GM23338 (cell line): ENCODE results near the gene TGFBI. TPM values are rescaled to one million over a fixed set of nuclear protein-coding genes. Genes with fewer than 3 reads are reported as not detected.

Source experiments
- ATAC-seq: fragments of 200-7000 bp; cut with Tn5 transposase; 3 replicates; pipeline ENCODE4 v1.9.1; 2020
- DNase-seq: peaks from one replicate; pipeline ENCODE4 v3.0.0-alpha.2; 2015; ENCODE audit warnings: low spot score
- H2AFZ ChIP-seq: fragments of 200-600 bp; sonication (generic); 2 replicates; pipeline ENCODE4 v1.8.0; 2016; ENCODE audit warnings: antibody characterized with exemption, mild to moderate bottlenecking, moderate library complexity
- H3F3A ChIP-seq: fragments of 200-600 bp; sonication (generic); replicated peaks from 2 replicates; pipeline ENCODE4 v1.8.0; 2017; ENCODE audit warnings: antibody characterized with exemption, mixed run types, low read depth
- H3K27ac ChIP-seq: fragments of 200-600 bp; sonication (generic); 2 replicates; pipeline ENCODE4 v1.6.1; 2016; ENCODE audit warnings: low read depth
- H3K27me3 ChIP-seq: fragments of 200-600 bp; sonication (generic); 2 replicates; pipeline ENCODE4 v1.8.0; 2016; ENCODE audit warnings: mild to moderate bottlenecking, mixed run types, moderate library complexity; ENCODE audit not compliant: insufficient read depth
- H3K36me3 ChIP-seq: fragments of 200-600 bp; sonication (generic); 2 replicates; pipeline ENCODE4 v1.8.0; 2016; ENCODE audit warnings: mild to moderate bottlenecking; ENCODE audit not compliant: insufficient read depth
- H3K4me1 ChIP-seq: fragments of 200-600 bp; sonication (generic); 2 replicates; pipeline ENCODE4 v1.8.0; 2016; ENCODE audit warnings: mild to moderate bottlenecking, moderate library complexity; ENCODE audit not compliant: insufficient read depth
- H3K4me2 ChIP-seq: fragments of 200-600 bp; sonication (generic); 2 replicates; pipeline ENCODE4 v1.7.1; 2017; ENCODE audit warnings: mixed run types
- H3K4me3 ChIP-seq: fragments of 200-600 bp; sonication (generic); 2 replicates; pipeline ENCODE4 v1.6.1; 2016; ENCODE audit warnings: mixed run types
- H3K79me2 ChIP-seq: fragments of 200-600 bp; sonication (generic); replicated peaks from 2 replicates; pipeline ENCODE4 v1.8.0; 2017; ENCODE audit warnings: mild to moderate bottlenecking; ENCODE audit not compliant: insufficient read depth
- H3K9me2 ChIP-seq: fragments of 200-600 bp; sonication (generic); 2 replicates; pipeline ENCODE4 v1.8.0; 2017; ENCODE audit not compliant: insufficient read depth
- H4K20me1 ChIP-seq: fragments of 200-600 bp; sonication (generic); replicated peaks from 2 replicates; pipeline ENCODE4 v1.8.0; 2017; ENCODE audit warnings: mild to moderate bottlenecking; ENCODE audit not compliant: insufficient read depth
- H3K27ac Mint-ChIP-seq: 2 replicates; pipeline ENCODE4 v1.8.0; 2020; ENCODE audit warnings: inconsistent platforms, mild to moderate bottlenecking, moderate library complexity, mixed read lengths
- H3K27me3 Mint-ChIP-seq: 3 replicates; pipeline ENCODE4 v1.8.0; 2022; ENCODE audit warnings: low read depth, mild to moderate bottlenecking, moderate library complexity, mixed read lengths, inconsistent platforms; ENCODE audit not compliant: insufficient read depth, poor library complexity
- H3K36me3 Mint-ChIP-seq: 3 replicates; pipeline ENCODE4 v1.8.0; 2021; ENCODE audit warnings: low read depth, mild to moderate bottlenecking, inconsistent platforms, moderate library complexity, mixed read lengths
- H3K4me1 Mint-ChIP-seq: 3 replicates; pipeline ENCODE4 v1.8.0; 2020; ENCODE audit warnings: mild to moderate bottlenecking, inconsistent platforms, mixed read lengths
- H3K4me3 Mint-ChIP-seq: 3 replicates; pipeline ENCODE4 v1.8.0; 2021; ENCODE audit warnings: moderate library complexity, mild to moderate bottlenecking, inconsistent platforms, mixed read lengths
- H3K9me3 Mint-ChIP-seq: 3 replicates; pipeline ENCODE4 v1.8.0; 2020; ENCODE audit warnings: moderate library complexity, mild to moderate bottlenecking, inconsistent platforms, mixed read lengths
- CREB1 ChIP-seq: fragments of 250-450 bp; sonication (Bioruptor Pico); IDR thresholded peaks from 2 replicates; pipeline ENCODE4 v1.5.0; 2020; ENCODE audit warnings: low read depth, mild to moderate bottlenecking, moderate library complexity
- EZH2 ChIP-seq: fragments of 200-600 bp; sonication (generic); IDR thresholded peaks from one replicate; pipeline ENCODE4 v1.8.0; 2017; ENCODE audit warnings: antibody characterized with exemption, mild to moderate bottlenecking, low read depth; ENCODE audit not compliant: unreplicated experiment
- EZH2phosphoT487 ChIP-seq: fragments of 200-600 bp; sonication (generic); IDR thresholded peaks from one replicate; pipeline ENCODE4 v1.8.1; 2018; ENCODE audit warnings: antibody characterized with exemption; ENCODE audit not compliant: unreplicated experiment
- NANOG ChIP-seq: IDR thresholded peaks from 2 replicates; pipeline ENCODE4 v1.6.1; 2016; ENCODE audit warnings: antibody characterized with exemption, borderline replicate concordance
- POLR2AphosphoS5 ChIP-seq: IDR thresholded peaks from 2 replicates; pipeline ENCODE4 v1.6.1; 2016; ENCODE audit warnings: antibody characterized with exemption, low read depth
- REST ChIP-seq: IDR thresholded peaks from one replicate; pipeline ENCODE4 v1.6.1; 2018; ENCODE audit warnings: antibody characterized with exemption; ENCODE audit not compliant: unreplicated experiment
- STAT1 ChIP-seq: IDR thresholded peaks from one replicate; pipeline ENCODE4 v1.6.1; 2016; ENCODE audit warnings: antibody characterized with exemption; ENCODE audit not compliant: unreplicated experiment
- ZNF331 ChIP-seq: fragments of 250-450 bp; sonication (Bioruptor Pico); IDR thresholded peaks from 2 replicates; pipeline ENCODE4 v1.5.0; 2020; ENCODE audit warnings: low read depth, mild to moderate bottlenecking, moderate library complexity
- polyA plus RNA-seq: library from polyadenylated mRNA; unstranded; fragments of >200 nt; fragmentation: Nextera tagmentation; extraction: Ambion mirVana; gene quantifications from 2 replicates; pipeline ENCODE4 v1.2.1, GENCODE V29; 2016
- total RNA-seq: library from RNA; depleted of rRNA; stranded (reverse); fragments of >200 nt; shearing (Covaris generic); gene quantifications from 2 replicates; pipeline ENCODE4 v1.2.3, GENCODE V29; 2014

Gene TGFBI
- total and polyA plus RNA-seq, 2 experiments from 2014 or later, result 8.9 to 9.4 TPM

DNA sequence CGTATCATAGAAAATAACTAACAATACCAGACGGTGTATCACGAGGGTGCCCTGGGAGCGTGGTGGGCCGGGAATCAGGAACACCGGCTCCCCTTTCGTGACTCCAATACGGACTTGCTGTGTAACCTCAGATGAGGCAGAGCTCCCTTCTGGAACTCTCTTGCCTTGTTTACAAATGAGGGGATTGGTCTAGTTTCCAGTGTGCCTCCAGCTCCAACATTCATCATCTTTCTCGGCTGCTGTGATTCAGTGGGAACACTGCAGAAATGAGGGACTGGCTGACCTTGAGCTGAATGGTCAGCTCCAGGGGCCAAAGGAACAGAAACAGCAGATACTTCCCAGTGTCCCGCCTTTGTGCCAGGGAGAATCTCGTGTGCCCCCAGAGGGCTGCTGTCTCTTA is 22.6 kb upstream of the TGFBI start:
- Mint-ChIP-seq H3K27me3 (peaks cover 6% of the 10 kb centered on the region), H3K36me3 (no peaks in the 10 kb centered on the region), H3K9me3 (no peaks in the 10 kb centered on the region), H3K4me3 (no peak overlapping the region), H3K4me1 (no peaks in the 10 kb centered on the region), H3K27ac (no peak overlapping the region)
- H3F3A ChIP-seq, result no peaks in the 10 kb centered on the region
- no peak overlapping the region for H3K27ac ChIP-seq
- no peaks in the 10 kb centered on the region for H4K20me1 ChIP-seq
- no peaks in the 10 kb centered on the region for H3K27me3 ChIP-seq
- no peaks in the 10 kb centered on the region for H3K79me2 ChIP-seq
- no peaks in the 10 kb centered on the region for H3K36me3 ChIP-seq
- H2AFZ ChIP-seq, result no peak overlapping the region
- no peaks in the 10 kb centered on the region for H3K4me1 ChIP-seq
- H3K4me3 ChIP-seq, result no peak overlapping the region
- TF ChIP-seq CREB1 (CRISPR knock-in tag) (no peak), STAT1 (no peak), EZH2 (no peak), EZH2phosphoT487 (no peak), ZNF331 (CRISPR knock-in tag) (no peak), NANOG (no peak), POLR2AphosphoS5 (no peak)
- ATAC-seq, result no peak
- DNase-seq, result no peak
- no peak overlapping the region for H3K4me2 ChIP-seq
- H3K9me2 ChIP-seq, result no peaks in the 10 kb centered on the region

- Histone ChIP-seq H3K36me3 (no peaks in the 10 kb centered on the region), H4K20me1 (no peaks in the 10 kb centered on the region), H3K9me2 (no peaks in the 10 kb centered on the region), H3K4me3 (no peak overlapping the region), H3K4me1 (no peaks in the 10 kb centered on the region), H3F3A (no peaks in the 10 kb centered on the region), H2AFZ (no peak overlapping the region), H3K79me2 (no peaks in the 10 kb centered on the region), H3K4me2 (no peak overlapping the region), H3K27ac (no peak overlapping the region), H3K27me3 (no peaks in the 10 kb centered on the region)
- ATAC-seq (no peak), DNase-seq (no peak)
- TF ChIP-seq REST, result no peak
- no peak for TF ChIP-seq EZH2phosphoT487
- TF ChIP-seq EZH2, result no peak
- Mint-ChIP-seq H3K4me1 (no peaks in the 10 kb centered on the region), H3K36me3 (no peaks in the 10 kb centered on the region), H3K4me3 (no peak overlapping the region), H3K27ac (no peak overlapping the region), H3K9me3 (no peaks in the 10 kb centered on the region), H3K27me3 (peaks cover 6% of the 10 kb centered on the region)
These were observed 22.0 kb upstream of the TGFBI start for GRCh38 chr5:136006761-136007251.
